ENCODE measurements around the gene RASGEF1C.
"Not testable (repeated sequence)": the region's sequence is repeated elsewhere in the genome, so short reads cannot be mapped to it uniquely, and the experiment has no call there.

RASGEF1C gene

DNA sequence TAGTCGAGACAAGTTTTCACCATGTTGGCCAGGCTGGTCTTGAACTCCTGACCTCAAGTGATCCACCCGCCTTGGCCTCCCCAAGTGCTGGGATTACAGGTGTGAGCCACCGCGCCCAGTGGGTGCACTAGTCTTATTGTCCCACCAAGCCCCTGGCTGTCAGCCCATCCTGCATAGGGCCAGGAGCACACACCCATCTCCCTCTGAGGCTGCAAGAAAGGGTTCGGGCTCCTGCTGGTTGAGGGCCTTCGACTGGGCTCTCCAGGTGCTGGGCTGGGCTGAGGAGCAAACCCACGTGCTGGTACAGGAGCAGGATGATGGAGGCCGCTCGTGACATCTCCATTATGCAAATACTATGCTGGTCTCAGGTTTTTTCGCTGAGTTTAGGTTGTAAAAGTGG, 112.4 kb downstream of the RASGEF1C start:
- Histone ChIP-seq H3K27ac (ENCODE audit: low read length) (no peak overlapping the region), H3K9ac (ENCODE audit: low read length in 2 of 2) (no peak overlapping the region), H3K4me1 (ENCODE audit: control insufficient read depth, insufficient read depth, low read length) (no peaks in the 10 kb centered on the region), H3K27me3 (ENCODE audit: control insufficient read depth in 1 of 2, insufficient read depth in 2 of 2, low read length in 2 of 2) (peaks cover 0 to 6% of the 10 kb centered on the region in 2 donors), H3K4me3 (ENCODE audit: low read length in 2 of 2) (no peak overlapping the region), H3K36me3 (ENCODE audit: control insufficient read depth in 2 of 2, insufficient read depth in 2 of 2, low read length in 2 of 2) (no peaks in the 10 kb centered on the region), H3K9me3 (ENCODE audit: control insufficient read depth in 2 of 2, low read length in 2 of 2) (no peaks in the 10 kb centered on the region)

DNA sequence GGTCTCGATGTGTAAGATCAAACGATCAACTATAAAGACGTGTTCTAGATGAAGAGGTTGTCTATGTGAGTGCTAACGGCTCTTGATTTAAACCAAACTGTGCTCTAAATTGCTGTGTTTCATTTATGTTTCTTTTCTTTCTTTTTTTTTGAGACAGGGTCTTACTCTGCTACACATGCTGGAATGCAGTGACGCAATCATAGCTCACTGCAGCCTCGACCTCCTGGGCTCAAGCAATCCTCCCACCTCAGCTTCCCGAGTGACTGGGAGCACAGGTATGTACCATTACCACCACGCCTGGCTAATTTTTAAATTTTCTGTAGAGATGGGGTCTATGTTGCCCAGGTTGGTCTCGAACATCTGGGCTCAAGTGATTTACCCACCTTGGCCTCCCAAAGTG, 113.5 kb downstream of the RASGEF1C start:
- Histone ChIP-seq H3K27ac (ENCODE audit: low read length) (no peak overlapping the region), H3K9me3 (ENCODE audit: control insufficient read depth in 2 of 2, low read length in 2 of 2) (no peaks in the 10 kb centered on the region), H3K4me3 (ENCODE audit: low read length in 2 of 2) (no peak overlapping the region), H3K36me3 (ENCODE audit: control insufficient read depth in 2 of 2, insufficient read depth in 2 of 2, low read length in 2 of 2) (no peaks in the 10 kb centered on the region), H3K4me1 (ENCODE audit: control insufficient read depth, insufficient read depth, low read length) (peaks cover 6% of the 10 kb centered on the region), H3K27me3 (ENCODE audit: control insufficient read depth in 1 of 2, insufficient read depth in 2 of 2, low read length in 2 of 2) (peaks cover 0 to 3% of the 10 kb centered on the region in 2 donors), H3K9ac (ENCODE audit: low read length in 2 of 2) (no peak overlapping the region)

DNA sequence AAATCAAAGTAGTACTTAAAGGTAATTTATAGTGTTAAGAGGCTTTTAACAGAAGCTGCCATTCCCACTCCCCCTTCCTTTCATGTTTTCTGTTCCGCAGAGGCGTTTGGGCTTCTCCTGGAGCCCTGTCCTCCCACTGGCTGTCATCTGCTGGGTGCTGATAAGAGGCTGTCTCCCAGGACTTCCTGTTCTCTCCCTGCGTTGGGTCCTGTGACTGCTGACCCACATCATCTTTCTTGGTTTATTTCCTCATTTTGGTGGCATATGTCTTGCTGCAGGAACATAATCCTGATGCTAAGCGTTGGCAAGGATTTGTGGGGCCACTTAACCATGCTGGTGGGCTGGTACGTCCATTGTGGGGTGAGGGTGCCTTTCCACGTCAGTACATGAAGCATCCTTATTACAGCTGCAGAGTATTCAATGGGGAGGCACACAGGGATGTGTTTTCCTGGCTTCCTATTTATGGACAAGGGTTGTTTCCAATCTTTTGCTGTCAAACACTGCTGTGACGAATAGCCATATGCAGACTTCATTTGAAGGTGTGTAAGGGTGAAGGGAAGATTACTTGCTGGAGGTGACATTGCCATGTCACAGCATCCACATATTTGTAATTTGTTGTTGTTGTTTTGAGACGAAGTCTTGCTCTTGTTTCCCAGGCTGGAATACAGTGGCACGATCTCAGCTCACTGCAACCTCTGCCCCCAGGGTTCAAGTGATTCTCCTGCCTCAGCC, 115.2 kb downstream of the RASGEF1C start:
- no peak overlapping the region for H3K27ac ChIP-seq (ENCODE audit: low read length)
- H3K27me3 ChIP-seq (ENCODE audit: control insufficient read depth in 1 of 2, insufficient read depth in 2 of 2, low read length in 2 of 2) = peaks cover 0 to 3% of the 10 kb centered on the region in 2 donors
- H3K9me3 ChIP-seq (ENCODE audit: control insufficient read depth in 2 of 2, low read length in 2 of 2) = no peaks in the 10 kb centered on the region
- H3K9ac ChIP-seq (ENCODE audit: low read length in 2 of 2) = no peak overlapping the region
- H3K36me3 ChIP-seq (ENCODE audit: control insufficient read depth in 2 of 2, insufficient read depth in 2 of 2, low read length in 2 of 2) = no peaks in the 10 kb centered on the region
- peaks cover 6% of the 10 kb centered on the region for H3K4me1 ChIP-seq (ENCODE audit: control insufficient read depth, insufficient read depth, low read length)
- H3K4me3 ChIP-seq (ENCODE audit: low read length in 2 of 2) = no peak overlapping the region

DNA sequence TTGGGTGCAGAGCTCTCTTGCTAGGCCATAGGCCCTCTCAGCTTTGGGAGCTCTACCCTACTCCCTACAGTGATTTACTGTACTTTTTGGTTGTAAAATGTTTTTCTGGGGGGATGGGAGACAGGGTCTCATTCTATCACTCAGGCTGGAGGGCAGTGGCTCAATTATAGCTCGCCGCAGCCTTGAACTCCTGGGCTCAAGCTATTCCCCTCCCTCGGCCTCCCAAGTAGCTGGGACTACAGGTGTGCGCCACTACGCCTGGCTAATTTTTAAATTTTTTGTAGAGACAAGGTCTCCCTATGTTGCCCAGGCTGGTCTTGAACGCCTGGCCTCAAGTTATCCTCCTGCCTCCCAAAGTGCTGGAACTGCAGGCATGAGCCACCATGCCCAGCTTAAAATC, 115.8 kb downstream of the RASGEF1C start:
- no peak overlapping the region for H3K4me3 ChIP-seq (ENCODE audit: low read length in 2 of 2)
- no peak overlapping the region for H3K9ac ChIP-seq (ENCODE audit: low read length in 2 of 2)
- H3K27me3 ChIP-seq (ENCODE audit: control insufficient read depth in 1 of 2, insufficient read depth in 2 of 2, low read length in 2 of 2) = peaks cover 0 to 3% of the 10 kb centered on the region in 2 donors
- no peaks in the 10 kb centered on the region for H3K36me3 ChIP-seq (ENCODE audit: control insufficient read depth in 2 of 2, insufficient read depth in 2 of 2, low read length in 2 of 2)
- no peaks in the 10 kb centered on the region for H3K9me3 ChIP-seq (ENCODE audit: control insufficient read depth in 2 of 2, low read length in 2 of 2)
- H3K4me1 ChIP-seq (ENCODE audit: control insufficient read depth, insufficient read depth, low read length) = peaks cover 6% of the 10 kb centered on the region
- H3K27ac ChIP-seq (ENCODE audit: low read length) = no peak overlapping the region

DNA sequence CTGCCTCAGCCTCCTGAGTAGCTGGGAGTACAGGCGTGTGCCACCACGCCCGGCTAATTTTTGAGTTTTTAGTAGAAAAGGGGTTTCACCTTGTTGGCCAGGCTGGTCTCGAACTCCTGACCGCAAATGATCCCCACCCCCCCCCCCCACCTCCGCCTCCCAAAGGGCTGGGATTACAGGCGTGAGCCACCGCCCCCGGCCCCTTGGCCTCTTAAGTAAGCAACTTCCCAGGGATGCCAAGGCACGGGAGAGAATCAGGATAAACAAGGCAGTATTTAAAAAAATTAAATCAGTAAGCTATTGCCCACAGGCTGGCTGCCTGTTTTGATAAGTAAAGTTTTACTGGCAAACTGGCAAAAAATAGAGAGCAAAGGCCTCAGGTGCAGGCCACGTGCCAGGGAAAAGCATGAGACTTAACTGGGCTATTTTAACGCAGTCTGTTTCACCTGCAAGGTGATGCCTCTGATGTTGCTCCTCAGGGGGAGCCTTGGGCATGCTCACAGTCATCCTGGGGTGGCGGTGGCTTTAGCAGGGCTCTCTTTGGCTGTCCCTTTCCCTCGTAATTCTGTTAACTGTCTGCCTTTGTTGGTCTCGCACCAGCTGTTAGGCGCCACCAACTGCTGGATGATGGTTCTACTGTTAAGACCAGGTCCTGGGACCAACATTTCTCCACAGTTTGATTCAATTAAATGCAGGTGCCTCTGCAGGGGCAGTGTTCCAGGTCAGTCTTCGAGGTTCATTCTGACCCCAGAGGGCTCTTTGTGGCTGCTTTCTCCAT, 118.1 kb downstream of the RASGEF1C start:
- H3K27ac ChIP-seq (ENCODE audit: low read length) = no peak overlapping the region
- no peaks in the 10 kb centered on the region for H3K36me3 ChIP-seq (ENCODE audit: control insufficient read depth in 2 of 2, insufficient read depth in 2 of 2, low read length in 2 of 2)
- H3K4me3 ChIP-seq (ENCODE audit: low read length in 2 of 2) = peak overlapping the region; percentile 45 to 77
- H3K4me1 ChIP-seq (ENCODE audit: control insufficient read depth, insufficient read depth, low read length) = peaks cover 6% of the 10 kb centered on the region
- H3K27me3 ChIP-seq (ENCODE audit: control insufficient read depth in 1 of 2, insufficient read depth in 2 of 2, low read length in 2 of 2) = no peaks in the 10 kb centered on the region
- H3K9me3 ChIP-seq (ENCODE audit: control insufficient read depth in 2 of 2, low read length in 2 of 2) = no peaks in the 10 kb centered on the region
- peak overlapping the region in 1 of 2 donors; percentile 13 for H3K9ac ChIP-seq (ENCODE audit: low read length in 2 of 2)

DNA sequence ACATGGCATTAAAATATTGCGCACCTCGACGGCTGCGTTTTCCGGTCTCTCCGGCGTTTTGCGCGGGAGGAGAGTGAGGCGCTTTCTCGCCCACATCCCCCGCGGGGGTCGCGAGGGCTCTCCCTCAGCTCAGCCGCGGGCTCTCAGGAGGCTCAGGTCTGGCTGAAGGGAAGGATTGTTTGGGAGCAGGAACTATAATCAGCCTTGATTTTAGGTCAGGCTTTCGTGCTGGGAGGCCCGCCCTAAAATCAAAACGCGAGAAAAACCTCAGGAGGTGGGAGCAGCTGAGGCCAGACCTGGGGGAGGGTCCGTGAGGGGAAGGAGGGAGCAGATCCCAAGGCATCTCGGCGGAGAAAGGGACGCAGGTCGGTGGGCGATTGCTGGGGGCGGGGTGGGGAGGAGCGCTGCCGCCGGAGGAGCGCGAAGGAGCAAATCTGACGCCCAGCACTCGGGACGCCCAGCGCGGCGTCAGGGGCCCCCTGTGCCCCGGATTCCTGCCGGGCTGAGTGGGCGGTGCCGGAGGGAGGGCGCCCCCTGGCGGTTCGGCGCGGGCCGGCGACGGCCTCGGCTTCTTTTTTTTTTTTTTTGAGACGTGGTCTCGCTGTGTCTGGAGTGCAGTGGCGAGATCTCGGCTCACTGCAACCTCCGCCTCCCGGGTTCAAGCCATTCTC, 118.8 kb downstream of the RASGEF1C start:
- no peaks in the 10 kb centered on the region for H3K27me3 ChIP-seq (ENCODE audit: control insufficient read depth in 1 of 2, insufficient read depth in 2 of 2, low read length in 2 of 2)

DNA sequence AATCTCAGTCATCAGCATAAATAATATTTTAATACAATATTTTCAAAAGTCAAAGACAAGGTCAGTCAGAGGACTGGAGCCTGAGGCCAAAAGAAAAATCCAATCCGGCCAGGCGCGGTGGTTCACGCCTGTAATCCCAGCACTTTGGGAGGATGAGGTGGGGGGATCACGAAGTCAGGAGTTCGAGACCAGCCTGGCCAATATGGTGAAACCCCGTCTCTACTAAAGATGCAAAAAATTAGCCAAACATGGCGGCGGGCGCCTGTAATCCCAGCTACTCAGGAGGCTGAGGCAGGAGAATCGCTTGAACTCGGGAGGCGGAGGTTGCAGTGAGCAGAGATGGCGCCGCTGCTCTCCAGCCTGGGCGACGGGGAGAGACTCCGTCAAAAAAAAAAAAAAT, 119.4 kb downstream of the RASGEF1C start:
- not testable (repeated sequence) for H3K9ac ChIP-seq (ENCODE audit: low read length in 2 of 2)

More for the DNA sequence above, 118.8 kb downstream of the RASGEF1C start:
- H3K36me3 ChIP-seq (ENCODE audit: control insufficient read depth in 2 of 2, insufficient read depth in 2 of 2, low read length in 2 of 2) = no peaks in the 10 kb centered on the region
- H3K4me1 ChIP-seq (ENCODE audit: control insufficient read depth, insufficient read depth, low read length) = peaks cover 6% of the 10 kb centered on the region
- H3K27ac ChIP-seq (ENCODE audit: low read length) = peak overlapping the region; percentile 58
- peak overlapping the region; percentile 45 to 77 for H3K4me3 ChIP-seq (ENCODE audit: low read length in 2 of 2)
- no peaks in the 10 kb centered on the region for H3K9me3 ChIP-seq (ENCODE audit: control insufficient read depth in 2 of 2, low read length in 2 of 2)
- H3K9ac ChIP-seq (ENCODE audit: low read length in 2 of 2) = peak overlapping the region; percentile 51 to 74

DNA sequence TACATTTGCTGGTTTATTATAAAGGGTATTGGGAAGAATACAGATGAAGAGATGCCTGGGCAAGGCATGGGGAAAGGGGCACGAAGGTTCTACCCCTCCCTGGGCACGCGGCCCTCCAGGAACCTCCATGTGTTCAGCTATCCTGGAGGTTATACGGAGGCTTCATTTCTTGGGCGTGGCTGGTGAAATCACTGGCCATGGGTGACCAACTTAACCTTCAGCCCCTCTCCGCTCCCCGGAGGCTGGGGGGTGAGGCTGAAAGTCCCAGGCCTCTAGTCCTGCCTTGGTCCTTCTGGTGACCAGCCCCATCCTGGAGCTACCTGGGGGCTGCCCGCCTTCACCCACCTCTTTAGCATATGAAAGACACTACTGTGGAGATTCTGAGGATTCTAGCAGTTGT, 120.5 kb downstream of the RASGEF1C start:
- H3K9me3 ChIP-seq (ENCODE audit: control insufficient read depth in 2 of 2, low read length in 2 of 2) = no peaks in the 10 kb centered on the region
- H3K4me1 ChIP-seq (ENCODE audit: control insufficient read depth, insufficient read depth, low read length) = peaks cover 6% of the 10 kb centered on the region
- no peak overlapping the region for H3K27ac ChIP-seq (ENCODE audit: low read length)
- H3K4me3 ChIP-seq (ENCODE audit: low read length in 2 of 2) = no peak overlapping the region
- no peaks in the 10 kb centered on the region for H3K36me3 ChIP-seq (ENCODE audit: control insufficient read depth in 2 of 2, insufficient read depth in 2 of 2, low read length in 2 of 2)
- no peak overlapping the region for H3K9ac ChIP-seq (ENCODE audit: low read length in 2 of 2)
- no peaks in the 10 kb centered on the region for H3K27me3 ChIP-seq (ENCODE audit: control insufficient read depth in 1 of 2, insufficient read depth in 2 of 2, low read length in 2 of 2)

More for the DNA sequence above, 119.4 kb downstream of the RASGEF1C start:
- not testable (repeated sequence) for H3K9me3 ChIP-seq (ENCODE audit: control insufficient read depth in 2 of 2, low read length in 2 of 2); H3K4me1 ChIP-seq (ENCODE audit: control insufficient read depth, insufficient read depth, low read length); H3K27ac ChIP-seq (ENCODE audit: low read length); H3K36me3 ChIP-seq (ENCODE audit: control insufficient read depth in 2 of 2, insufficient read depth in 2 of 2, low read length in 2 of 2); H3K27me3 ChIP-seq (ENCODE audit: control insufficient read depth in 1 of 2, insufficient read depth in 2 of 2, low read length in 2 of 2)
- H3K4me3 ChIP-seq (ENCODE audit: low read length in 2 of 2) = peak overlapping the region in 1 of 2 donors; percentile 77

DNA sequence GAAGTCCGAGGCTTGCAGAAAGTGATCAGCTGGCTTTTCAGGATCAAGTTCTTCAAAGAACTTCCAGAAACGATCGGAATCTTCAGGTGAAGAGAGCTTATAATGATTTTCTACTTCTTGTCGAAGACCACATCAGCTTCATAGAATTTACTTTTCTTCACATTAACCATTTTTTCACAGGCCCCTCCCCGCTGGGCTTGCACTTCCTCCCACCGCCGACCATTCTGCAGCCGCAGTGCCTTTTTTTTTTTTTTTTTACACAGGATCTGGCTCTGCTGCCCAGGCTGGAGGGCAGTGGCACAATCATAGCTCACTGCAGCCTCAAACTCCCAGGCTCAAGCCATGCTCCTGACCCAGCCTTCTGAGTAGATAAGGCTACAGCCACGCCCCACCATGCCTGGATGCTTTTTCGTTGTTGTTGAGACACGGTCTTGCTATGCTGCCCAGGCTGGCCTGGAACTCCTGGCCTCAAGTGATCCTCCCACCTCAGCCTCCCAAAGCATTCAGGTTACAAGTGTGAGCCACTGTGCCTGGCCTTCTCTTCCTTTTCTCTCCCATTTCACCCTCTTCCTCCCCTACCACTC, 122.1 kb downstream of the RASGEF1C start:
- Histone ChIP-seq H3K27me3 (ENCODE audit: control insufficient read depth in 1 of 2, insufficient read depth in 2 of 2, low read length in 2 of 2) (peaks cover 0 to 2% of the 10 kb centered on the region in 2 donors), H3K4me3 (ENCODE audit: low read length in 2 of 2) (no peak overlapping the region)

DNA sequence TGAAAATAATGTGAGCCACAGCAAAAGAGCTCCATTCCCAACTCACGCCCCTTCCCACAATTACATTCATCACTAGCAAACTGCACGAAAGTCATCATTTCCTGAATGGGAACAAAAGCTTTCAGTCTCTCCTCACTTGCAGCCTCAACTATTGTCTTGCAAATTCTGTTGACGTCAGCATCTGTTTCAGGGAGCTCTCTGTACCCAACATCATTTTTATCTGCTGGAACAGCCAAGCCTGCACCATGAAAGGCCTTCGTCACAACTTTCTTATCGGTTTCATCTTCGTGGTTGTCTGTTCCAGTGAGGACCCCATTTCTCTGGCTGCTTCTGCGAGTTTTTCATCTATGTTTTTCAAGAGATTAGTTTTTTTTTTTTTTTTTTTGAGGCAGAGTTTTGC, 123.2 kb downstream of the RASGEF1C start:
- Histone ChIP-seq H3K9me3 (ENCODE audit: control insufficient read depth in 2 of 2, low read length in 2 of 2) (no peaks in the 10 kb centered on the region), H3K27me3 (ENCODE audit: control insufficient read depth in 1 of 2, insufficient read depth in 2 of 2, low read length in 2 of 2) (peaks cover 0 to 2% of the 10 kb centered on the region in 2 donors), H3K36me3 (ENCODE audit: control insufficient read depth in 2 of 2, insufficient read depth in 2 of 2, low read length in 2 of 2) (no peaks in the 10 kb centered on the region), H3K27ac (ENCODE audit: low read length) (no peak overlapping the region), H3K4me3 (ENCODE audit: low read length in 2 of 2) (no peak overlapping the region), H3K4me1 (ENCODE audit: control insufficient read depth, insufficient read depth, low read length) (peaks cover under 1% of the 10 kb centered on the region), H3K9ac (ENCODE audit: low read length in 2 of 2) (no peak overlapping the region)

More for the DNA sequence above, 122.1 kb downstream of the RASGEF1C start:
- Histone ChIP-seq H3K4me1 (ENCODE audit: control insufficient read depth, insufficient read depth, low read length) (peaks cover 6% of the 10 kb centered on the region), H3K9ac (ENCODE audit: low read length in 2 of 2) (no peak overlapping the region), H3K9me3 (ENCODE audit: control insufficient read depth in 2 of 2, low read length in 2 of 2) (no peaks in the 10 kb centered on the region), H3K27ac (ENCODE audit: low read length) (no peak overlapping the region), H3K36me3 (ENCODE audit: control insufficient read depth in 2 of 2, insufficient read depth in 2 of 2, low read length in 2 of 2) (no peaks in the 10 kb centered on the region)

Data from stomach smooth muscle (tissue), 2 donors.